Lower lobe of right lung (tissue), 2 donors: ENCODE data around the gene ADGRB2. TPM values are rescaled to one million over a fixed set of nuclear protein-coding genes. Genes with fewer than 3 reads are reported as not detected.

Source experiments
- ATAC-seq, 2 donors: fragments of 200-7000 bp; cut with Tn5 transposase; one replicate each; pipeline ENCODE4 v1.9.1; 2020 to 2022; ENCODE audit warnings: mild to moderate bottlenecking in 2 of 2, moderate library complexity in 2 of 2
- DNase-seq: peaks from one replicate; pipeline ENCODE4 v3.0.0-alpha.2; 2020
- H3K27ac ChIP-seq: fragments of 200-600 bp; one replicate; pipeline ENCODE4 v1.8.0; 2022
- H3K27me3 ChIP-seq: fragments of 200-600 bp; one replicate; pipeline ENCODE4 v1.8.0; 2022; ENCODE audit warnings: low read depth
- H3K36me3 ChIP-seq: fragments of 200-600 bp; one replicate; pipeline ENCODE4 v1.8.0; 2022; ENCODE audit warnings: mild to moderate bottlenecking
- H3K4me1 ChIP-seq: fragments of 200-600 bp; one replicate; pipeline ENCODE4 v1.8.0; 2022
- H3K4me3 ChIP-seq: fragments of 200-600 bp; one replicate; pipeline ENCODE4 v1.8.0; 2022; ENCODE audit warnings: mild to moderate bottlenecking
- H3K9me3 ChIP-seq: fragments of 200-600 bp; one replicate; pipeline ENCODE4 v1.8.0; 2022
- intact Hi-C: fragments of 100-400 bp; cut with DNase I; formaldehyde crosslinking; loops from one replicate; pipeline ENCODE4 v1.11.0; 2022
- total RNA-seq: library from RNA; stranded (reverse); fragmentation: NEBNext Ultra II Directional; extraction: Animal tissue kit (Norgen Biotek cat#: 25700); gene quantifications from one replicate; pipeline ENCODE4 v1.2.1, GENCODE V29; 2021
- TF ChIP-seq, protein P1 (sequence below): fragments of 200-600 bp; IDR thresholded peaks from one replicate; pipeline ENCODE4 v1.8.0; 2022; ENCODE audit warnings: antibody characterized with exemption, mild to moderate bottlenecking
- donor health status: DM: no; HTN: yes; CAD: no; lungs with severe emphysema.

ADGRB2 gene
- total RNA-seq, 1 donor from 2014 or later, result 1.1 TPM

DNA sequence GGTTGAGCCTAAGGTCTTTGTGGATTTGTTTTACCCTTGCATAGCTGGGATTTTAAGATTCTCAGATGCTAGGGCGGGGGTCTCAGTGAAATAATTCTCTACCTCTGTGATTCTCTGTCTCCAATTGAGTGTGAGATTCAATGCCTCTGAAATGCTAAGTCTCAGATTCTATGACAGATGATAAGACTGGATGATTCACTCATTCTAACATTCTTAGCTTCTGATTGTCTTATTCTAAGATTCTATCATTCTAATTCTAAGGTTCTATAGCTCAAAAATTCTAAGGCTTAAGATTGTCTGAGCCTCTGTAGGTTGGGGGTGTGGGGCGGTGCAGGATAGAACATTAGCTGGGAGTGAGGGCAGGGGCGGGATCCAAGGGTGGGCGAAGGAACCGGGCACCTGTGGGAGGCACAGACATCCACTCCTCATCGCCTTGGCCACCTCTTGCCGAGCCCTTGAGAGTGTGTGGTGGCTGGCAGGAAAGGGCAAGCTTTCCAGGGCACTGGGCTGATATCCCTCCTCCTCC lies 29.5 kb downstream of the ADGRB2 start:
- Histone ChIP-seq H3K27me3 (no peaks in the 10 kb centered on the region), H3K9me3 (no peaks in the 10 kb centered on the region), H3K4me1 (no peaks in the 10 kb centered on the region), H3K4me3 (no peak overlapping the region), H3K27ac (no peak overlapping the region), H3K36me3 (no peaks in the 10 kb centered on the region)
- ATAC-seq, result no peak
- no peak for DNase-seq
- TF ChIP-seq, protein P1, sequence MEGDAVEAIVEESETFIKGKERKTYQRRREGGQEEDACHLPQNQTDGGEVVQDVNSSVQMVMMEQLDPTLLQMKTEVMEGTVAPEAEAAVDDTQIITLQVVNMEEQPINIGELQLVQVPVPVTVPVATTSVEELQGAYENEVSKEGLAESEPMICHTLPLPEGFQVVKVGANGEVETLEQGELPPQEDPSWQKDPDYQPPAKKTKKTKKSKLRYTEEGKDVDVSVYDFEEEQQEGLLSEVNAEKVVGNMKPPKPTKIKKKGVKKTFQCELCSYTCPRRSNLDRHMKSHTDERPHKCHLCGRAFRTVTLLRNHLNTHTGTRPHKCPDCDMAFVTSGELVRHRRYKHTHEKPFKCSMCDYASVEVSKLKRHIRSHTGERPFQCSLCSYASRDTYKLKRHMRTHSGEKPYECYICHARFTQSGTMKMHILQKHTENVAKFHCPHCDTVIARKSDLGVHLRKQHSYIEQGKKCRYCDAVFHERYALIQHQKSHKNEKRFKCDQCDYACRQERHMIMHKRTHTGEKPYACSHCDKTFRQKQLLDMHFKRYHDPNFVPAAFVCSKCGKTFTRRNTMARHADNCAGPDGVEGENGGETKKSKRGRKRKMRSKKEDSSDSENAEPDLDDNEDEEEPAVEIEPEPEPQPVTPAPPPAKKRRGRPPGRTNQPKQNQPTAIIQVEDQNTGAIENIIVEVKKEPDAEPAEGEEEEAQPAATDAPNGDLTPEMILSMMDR, result no peak
- intact Hi-C loops, result no loop called here

DNA sequence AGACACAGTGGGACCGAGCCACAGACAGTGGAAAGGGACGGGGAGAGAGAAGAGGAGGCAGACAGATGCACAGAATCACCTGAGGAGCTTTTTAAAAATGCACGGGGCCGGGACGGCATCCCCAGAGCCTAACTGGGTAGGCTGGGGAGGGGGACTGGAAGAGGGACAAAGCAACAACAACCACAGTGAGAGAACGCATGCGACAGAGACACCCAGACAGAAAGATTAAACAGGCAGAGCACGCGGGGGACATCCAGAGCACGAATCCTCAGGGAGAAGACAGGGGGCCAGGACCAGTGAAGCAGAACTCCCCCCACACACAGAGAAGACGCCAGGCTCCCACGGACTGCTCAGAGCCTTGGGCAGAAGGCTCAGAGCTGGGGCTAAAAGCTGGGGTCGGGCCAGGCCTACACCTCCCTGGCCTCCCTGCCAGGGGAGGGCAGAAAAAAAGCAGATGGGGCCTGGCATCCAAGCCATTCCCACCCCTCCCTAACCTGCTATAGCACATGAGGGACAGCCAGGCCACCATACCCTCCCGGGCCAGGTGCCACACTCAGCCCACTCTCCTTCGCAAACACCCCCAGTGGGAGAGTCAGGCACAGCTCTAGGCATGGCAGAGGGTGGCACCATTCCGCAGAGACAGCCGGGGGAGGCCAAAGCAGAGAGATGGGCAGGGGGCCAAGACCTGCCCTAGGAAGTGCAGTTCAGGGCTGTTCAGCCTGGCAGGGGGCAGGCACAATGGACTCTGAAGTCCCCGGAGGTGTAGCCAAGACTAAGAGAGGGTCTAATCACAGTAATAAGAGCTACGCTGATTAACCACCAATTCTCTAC lies 30.5 kb downstream of the ADGRB2 start:
- intact Hi-C loops, result no loop called here
- H3K27ac ChIP-seq, result no peak overlapping the region
- ATAC-seq, result no peak
- no peaks in the 10 kb centered on the region for H3K9me3 ChIP-seq
- no peaks in the 10 kb centered on the region for H3K4me1 ChIP-seq
- TF ChIP-seq, protein P1, result no peak
- H3K27me3 ChIP-seq, result no peaks in the 10 kb centered on the region
- no peak overlapping the region for H3K4me3 ChIP-seq
- no peak for DNase-seq
- no peaks in the 10 kb centered on the region for H3K36me3 ChIP-seq

DNA sequence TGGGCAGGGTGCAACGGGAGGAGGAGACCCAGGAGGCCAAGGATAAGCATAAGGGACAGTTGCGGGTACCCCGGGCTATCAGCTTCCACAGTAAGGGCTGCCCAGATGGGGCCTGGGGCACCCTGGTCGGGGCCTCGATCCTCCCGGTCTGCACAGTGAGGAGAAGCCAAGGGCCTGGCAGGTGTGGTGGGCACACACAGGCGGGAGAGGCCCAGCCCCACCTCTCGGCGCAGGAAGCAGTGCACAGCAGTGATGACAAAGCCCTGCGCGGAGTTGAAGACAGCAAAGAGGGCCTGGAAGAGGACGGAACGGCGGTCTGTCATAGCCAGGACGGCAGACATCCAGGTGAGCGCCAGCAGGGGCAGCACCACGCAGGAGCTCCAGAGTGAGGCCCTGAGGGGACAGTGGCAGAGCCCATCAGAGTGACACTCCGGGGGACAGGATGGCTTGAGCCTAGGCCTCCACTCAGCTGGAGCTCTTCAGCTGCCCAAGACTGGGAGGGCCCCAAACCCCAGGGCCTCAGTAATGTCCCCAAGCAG lies 31.3 kb downstream of the ADGRB2 start:
- no peaks in the 10 kb centered on the region for H3K4me1 ChIP-seq
- H3K9me3 ChIP-seq, result no peaks in the 10 kb centered on the region
- DNase-seq, result no peak
- peaks cover 1% of the 10 kb centered on the region for H3K27me3 ChIP-seq
- H3K27ac ChIP-seq, result no peak overlapping the region
- intact Hi-C loops, result no loop called here
- H3K4me3 ChIP-seq, result no peak overlapping the region
- ATAC-seq, result no peak
- TF ChIP-seq, protein P1, result no peak
- no peaks in the 10 kb centered on the region for H3K36me3 ChIP-seq

DNA sequence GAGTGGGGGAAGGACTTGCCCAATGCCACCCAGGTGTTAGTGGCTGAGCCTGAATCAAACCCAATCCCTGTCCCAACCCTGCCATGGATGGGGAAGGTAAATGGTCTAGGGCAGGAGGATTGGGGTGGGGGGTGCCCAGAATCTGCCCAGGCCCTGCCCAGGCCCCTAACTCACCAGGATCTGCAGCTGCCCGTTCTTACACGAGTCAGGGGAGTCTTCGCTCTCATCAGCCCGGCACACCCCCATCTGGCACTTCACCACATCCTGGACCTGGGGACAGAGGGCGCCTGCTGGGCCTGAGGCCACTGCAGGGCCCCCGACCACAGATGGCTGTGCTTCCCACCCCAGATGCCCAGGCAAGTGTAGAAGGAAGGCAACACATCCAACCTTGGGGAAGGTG lies 31.8 kb downstream of the ADGRB2 start:
- DNase-seq (no peak), ATAC-seq (no peak)
- Histone ChIP-seq H3K36me3 (no peaks in the 10 kb centered on the region), H3K27me3 (peaks cover 6% of the 10 kb centered on the region), H3K27ac (no peak overlapping the region), H3K4me1 (no peaks in the 10 kb centered on the region), H3K4me3 (no peak overlapping the region), H3K9me3 (no peaks in the 10 kb centered on the region)
- intact Hi-C loops, result no loop called here
- TF ChIP-seq, protein P1, result no peak

DNA sequence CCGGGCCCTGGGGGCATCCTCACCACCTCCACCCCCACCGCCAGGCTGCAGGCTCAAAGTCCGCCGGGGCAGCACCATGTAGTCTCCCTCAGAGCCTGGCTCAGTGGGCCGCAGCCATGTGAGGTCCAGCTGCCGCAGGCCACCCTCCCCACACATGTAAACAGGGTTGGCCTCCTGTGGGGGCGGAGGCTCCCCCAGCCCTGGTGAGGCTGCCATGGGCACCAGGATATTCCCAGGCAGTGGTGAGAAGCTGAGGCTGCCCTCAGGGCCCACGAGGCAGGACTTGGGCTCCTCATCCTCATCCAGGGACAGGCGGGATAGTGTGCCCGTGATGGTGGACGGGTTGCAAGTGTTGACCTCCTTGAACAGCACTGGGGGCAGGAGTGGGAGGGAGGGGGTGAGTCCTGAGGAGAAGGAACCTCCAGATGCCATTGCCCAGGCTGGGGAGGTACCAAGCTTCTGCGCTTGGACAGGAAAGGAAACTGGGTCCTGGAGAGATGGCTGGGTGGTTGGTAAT lies 33.0 kb downstream of the ADGRB2 start:
- intact Hi-C loops, result no loop called here
- Histone ChIP-seq H3K4me1 (no peaks in the 10 kb centered on the region), H3K4me3 (no peak overlapping the region), H3K36me3 (no peaks in the 10 kb centered on the region), H3K27me3 (peaks cover 8% of the 10 kb centered on the region), H3K27ac (no peak overlapping the region), H3K9me3 (no peaks in the 10 kb centered on the region)
- no peak for DNase-seq
- TF ChIP-seq, protein P1, result no peak
- no peak for ATAC-seq
